ENCODE data around the gene MRPL40.
A peak's percentile ranks its signal among the peaks of the same experiment; 100 is the strongest.

MRPL40 gene

DNA sequence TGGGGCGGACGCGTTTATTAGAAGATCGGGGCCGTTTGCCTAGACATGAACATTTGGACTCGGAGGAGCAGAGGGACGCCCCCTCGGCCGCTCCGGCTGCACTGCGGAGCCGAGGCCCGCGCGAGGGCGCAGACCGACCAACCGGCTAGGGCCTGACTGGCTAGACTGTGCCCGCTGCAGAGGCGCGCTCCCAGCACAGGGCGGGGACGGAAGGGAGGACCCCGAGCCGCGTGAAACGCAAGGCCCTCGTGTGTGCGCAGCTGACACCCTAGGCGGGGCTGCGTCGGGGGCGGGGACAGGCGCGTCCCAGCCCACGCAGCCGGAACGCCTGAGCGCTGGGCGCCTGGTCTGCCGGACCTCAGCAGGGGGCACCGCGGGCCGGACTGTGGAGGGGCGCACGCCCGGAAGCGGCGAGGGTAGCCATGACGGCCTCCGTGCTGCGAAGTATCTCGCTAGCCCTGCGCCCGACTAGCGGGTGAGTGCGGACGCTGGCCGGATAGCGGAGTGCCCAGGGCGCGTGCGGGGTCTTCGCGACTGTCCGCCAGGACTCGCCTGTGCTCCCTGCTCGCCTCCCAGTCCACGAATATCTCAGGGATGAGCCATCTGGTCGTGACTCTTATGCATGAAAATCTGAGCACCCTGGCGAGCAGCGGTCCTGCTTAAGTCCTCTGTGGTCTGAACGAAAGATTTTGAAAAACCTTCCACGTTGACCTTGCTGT, at the start of gene MRPL40:
Gene MRPL40 (plus strand): TSS at position 413 of the 719 bp plus-strand sequence. CDS start 10 bp downstream, at position 423.
- DNase-seq = peak; percentile 88

DNA sequence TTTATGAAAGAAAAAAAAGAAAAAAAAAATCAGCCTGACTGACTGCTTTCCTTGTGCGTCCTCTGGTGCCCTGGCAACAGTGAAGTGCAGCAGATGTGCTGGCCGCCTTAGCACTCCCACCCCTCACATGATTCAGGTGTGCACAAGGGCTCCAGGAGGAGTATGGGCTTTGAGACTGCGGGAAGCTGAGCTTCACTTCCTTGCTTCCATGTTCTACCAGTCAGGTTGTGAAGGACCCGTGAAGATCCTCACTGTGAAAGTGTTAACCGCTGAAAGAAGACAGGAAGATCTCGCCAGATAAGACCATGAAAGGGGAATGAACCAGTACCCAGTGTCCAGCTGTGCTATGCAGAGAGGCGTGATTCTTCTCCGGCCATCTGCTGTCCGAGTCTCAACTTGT, 49.1 kb upstream of the MRPL40 start:
- no peak for DNase-seq

DNA sequence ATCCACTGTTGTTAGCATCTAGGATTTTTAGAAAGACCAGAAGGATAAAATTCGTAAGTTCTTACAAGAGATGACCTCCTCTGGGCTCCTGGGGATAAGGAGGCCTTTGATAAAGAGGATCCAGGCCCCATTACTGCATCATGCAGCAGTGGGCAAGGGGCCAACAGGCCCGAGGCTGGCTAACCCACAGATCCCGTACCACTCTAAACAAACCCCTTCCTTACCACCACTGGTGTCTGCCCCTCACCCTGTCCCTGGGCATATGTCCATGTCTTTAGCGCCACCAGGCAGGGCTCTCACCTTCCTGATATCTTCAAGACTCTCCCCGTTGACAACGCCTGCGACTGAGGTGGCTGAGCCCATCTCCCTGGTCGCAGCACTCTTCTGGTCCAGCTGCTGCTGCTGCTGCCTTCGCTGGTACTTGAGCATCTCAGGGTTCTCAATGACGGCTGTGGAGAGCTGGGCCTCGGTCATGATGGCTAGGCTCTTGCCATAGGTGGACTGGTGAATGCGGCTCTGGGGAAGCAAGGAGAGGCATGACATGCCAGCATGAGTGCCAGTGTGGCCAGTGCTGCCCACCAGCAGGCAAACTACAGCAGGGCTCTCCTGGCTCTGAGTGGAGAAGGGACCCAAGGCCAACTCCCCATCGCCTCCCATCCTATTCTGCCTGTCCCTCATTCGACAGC, 47.0 kb upstream of the MRPL40 start:
- no peak for DNase-seq

DNA sequence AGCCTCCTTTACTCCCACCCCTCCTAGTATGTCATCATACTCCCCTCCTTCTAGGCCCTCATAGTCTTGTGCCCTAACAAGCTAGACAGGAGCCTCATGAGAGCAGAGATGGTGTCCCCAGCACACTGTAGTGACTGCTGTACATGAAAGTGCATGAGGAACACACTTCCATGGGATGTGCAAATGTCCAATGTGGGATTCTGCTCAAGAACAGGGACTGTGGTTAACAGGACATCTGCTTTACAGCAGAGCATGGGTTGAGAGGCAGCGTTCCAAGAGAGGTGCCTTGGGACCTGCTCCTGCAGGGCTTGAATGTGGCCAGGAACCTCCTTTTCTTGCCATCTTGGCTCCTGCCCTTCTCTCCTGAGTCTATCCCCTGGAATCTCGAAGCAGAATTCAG, 46.1 kb upstream of the MRPL40 start:
- DNase-seq = no peak

DNA sequence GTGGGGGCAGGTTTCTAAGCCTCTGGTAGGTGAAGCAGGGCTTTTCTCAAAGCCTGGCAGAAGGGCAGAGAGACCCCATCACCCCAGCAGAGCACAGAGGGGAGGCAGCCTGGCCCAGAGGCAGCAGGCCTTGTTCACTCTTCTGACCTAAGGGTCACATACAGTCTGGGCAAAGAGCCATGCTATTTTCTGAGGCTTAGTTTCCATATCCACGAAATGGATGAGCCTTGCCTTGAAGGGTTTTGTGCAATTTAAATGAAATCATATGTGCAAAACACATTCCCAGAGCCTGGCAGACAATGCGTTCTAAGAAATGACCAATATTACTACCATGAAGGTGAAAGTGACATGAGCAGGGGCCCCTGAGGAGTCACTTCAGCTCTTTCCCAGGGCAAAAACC, 45.3 kb upstream of the MRPL40 start:
- no peak for DNase-seq

DNA sequence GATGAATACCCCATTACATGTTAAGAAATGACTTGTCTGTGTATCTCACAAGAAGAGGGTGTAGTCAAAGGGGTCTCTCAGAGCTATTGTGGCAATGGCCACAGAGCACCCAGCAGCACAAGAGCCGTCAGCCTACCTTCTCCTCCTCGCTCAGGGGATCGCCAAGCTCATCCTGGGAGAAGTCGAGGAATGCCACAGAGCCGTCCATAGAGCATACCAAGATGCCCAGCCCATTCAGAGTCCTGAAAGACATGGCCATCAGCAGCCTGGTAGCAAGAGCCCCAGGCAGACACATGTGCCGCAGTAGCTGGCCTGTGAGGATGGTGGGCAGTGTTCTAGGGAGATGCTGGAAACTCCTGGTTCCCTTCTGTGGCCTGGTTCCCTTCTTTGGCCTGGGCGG, 44.8 kb upstream of the MRPL40 start:
- DNase-seq = no peak

DNA sequence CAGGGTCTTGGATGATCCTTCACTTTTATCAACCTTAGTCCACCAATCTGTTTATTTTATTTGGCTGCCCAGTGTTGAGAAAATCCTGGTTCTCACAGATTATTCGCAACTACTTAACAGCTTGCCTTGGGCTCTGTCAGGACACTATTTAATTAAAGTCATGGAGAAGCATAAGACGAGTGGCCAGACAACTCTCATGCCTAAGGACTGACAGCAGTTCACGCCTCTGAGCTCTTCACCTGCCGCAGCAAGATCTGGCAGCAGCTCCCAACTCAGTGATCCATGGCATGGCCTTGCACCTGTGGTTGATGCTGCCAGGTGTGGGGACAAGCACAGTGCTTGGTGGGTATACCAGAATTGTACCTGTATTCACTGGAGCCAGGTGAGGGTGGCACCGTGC, 38.6 kb upstream of the MRPL40 start:
- DNase-seq = no peak

DNA sequence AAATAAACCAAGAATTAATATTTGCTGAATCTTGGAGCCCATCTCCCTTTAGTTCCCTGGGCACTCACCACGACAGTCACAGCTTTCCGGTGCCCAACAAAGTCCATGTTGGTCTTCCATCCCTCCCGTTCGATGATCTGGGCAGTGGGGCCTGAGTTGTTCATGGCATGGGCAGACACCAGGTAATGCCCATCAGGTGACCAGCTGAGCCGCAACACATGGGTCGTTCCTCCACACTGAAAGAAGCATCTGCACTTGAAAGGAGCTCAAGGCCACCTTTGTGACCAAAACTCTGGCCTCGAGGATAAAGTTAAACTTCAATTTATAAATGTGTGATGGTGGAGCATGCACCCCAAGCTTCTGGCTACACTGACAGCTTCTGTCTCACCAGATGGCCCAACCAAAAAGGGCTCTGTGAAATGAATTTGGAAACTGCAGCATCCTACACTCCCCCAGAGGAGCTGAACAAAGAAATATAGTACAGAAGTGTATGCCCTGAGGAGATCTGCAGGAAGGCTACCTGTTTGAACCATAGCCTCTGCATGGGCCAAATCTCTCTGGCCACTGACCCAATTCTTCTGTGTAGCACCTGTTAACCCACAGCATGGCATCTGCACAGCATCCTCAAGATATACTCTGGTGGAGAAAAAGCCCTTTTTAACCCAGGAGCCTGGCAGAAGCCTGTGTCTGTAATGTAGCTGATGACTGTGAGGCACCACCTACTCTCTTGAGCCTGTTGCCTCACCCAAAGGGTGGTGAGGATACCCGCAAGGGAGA, 37.9 kb upstream of the MRPL40 start:
- no peak for DNase-seq

DNA sequence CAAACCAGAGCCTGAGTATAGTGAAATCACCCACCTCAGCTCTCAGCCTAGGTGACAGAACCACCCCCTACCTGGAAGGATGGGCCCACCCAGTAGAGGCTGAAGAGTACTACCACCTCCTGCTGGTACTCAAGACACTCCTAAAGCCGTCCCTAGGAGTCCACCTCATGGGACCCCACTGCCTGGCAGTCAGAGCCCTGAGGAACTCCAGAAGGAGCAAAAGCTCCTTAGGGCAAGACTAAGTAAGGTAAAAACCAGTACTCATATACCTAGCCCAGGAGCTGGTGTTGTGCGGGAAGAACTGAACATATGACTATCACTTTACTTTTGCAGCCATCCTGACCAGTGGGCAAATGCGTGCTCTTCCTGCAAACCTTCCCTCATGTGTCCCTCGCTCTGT, 37.1 kb upstream of the MRPL40 start:
- no peak for DNase-seq

DNA sequence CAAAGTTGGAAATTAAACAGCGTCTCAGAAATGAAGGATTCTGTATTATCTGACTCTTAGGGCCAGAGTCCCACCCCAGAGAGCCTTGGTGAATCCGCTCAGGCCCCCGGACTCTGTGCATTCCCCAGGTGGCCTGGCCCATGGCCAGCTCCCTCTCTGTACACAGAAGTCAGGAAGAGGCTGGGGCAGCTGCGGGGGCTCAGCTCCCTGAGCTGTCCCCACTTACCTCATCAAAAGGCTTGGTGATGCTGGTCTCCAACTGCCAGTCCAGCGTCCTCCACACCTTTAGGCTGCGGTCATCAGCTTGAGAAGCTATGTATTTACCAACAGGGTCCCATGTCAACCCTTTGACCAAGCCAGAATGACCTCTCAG, 35.8 kb upstream of the MRPL40 start:
- no peak for DNase-seq

DNA sequence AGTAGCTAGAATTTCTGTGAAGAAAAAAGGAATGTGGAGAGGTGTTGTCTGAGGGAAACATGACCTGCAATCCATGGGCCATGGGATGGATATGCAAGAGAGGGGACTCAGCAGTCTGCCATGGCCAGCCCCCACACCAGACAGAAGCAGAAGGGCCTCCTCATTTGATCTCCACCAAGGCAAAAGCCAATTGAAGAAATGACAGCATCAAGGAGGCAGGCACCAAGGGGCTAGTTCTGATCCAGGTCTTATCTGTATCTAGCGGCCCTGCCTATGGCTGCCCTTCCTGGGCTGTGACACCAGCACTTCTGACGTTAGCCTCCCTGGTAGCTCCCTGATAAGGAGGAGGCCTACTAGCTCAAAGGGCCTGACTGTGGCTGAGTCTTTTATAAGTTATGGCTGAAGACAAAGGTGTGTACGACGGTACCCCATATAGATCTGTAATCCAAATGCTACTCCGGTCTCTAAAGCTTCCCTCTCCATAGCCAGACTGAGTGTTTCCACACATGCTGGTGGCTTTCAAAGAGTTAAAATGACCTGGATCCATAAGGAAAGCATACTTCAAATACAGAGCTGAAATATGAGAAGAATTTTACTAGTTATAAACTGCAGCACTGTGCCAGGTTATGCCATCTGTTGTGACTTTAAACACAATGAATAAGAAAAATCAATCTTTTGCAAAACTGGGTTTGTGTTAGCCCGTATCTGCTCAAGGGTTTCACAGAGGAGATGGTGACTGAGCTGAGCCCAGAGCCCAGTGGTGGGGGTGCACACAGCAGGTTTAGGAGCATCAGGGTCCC, 35.2 kb upstream of the MRPL40 start:
- DNase-seq = no peak

DNA sequence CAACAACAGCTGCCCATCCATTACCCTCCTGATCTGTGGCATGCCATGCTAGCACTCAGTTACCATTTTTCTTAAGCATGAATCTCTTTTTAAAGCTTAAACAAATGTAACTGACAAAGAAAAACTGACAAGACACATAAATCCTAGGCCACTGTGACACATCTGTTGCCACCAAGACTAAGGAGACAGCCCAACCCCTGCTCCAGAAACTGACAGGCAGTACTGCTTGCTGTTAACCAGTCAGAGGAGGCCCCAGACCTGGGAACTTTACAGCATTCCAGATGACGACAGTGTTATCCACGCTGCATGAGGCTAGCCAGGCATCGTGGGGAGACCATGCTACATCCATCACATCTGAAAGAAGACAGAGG, 34.6 kb upstream of the MRPL40 start:
- DNase-seq = no peak

DNA sequence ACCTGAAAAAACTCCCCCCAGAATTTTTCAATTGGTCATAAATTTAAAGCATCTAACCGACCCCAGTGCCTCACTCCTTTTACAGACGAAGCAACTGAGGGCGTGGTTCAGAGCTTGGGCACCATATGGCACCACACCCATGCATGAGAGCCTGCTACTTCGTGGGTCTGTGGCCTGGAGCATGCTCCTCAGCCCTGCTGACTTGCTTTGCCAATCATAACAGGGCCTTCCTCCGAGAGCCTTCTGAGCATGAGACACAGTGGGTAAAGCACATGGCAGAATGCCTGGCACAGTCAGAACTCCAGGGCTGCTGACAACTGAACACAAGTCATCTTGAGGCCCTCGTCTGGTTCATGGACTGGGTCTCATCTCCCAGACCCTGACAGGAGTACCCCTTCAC, 34.1 kb upstream of the MRPL40 start:
- DNase-seq = no peak

DNA sequence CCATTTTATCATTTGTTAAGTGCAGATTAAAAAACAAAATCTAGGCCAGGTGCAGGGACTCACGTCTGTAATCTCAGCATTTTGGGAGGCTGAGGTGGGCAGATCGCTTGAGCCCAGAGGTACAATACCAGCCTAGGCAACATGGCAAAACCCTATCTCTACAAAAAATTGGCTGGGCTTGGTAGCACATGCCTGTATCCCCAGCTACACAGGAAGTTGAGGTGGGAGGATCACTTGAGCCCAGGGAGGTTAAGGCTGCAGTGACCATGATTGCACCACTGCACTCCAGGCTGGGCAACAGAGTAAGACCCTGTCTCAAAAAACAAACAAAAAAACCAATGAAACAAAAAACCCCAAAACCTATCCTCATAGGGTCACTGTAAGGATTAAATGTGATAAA, 33.7 kb upstream of the MRPL40 start:
- no peak for DNase-seq

DNA sequence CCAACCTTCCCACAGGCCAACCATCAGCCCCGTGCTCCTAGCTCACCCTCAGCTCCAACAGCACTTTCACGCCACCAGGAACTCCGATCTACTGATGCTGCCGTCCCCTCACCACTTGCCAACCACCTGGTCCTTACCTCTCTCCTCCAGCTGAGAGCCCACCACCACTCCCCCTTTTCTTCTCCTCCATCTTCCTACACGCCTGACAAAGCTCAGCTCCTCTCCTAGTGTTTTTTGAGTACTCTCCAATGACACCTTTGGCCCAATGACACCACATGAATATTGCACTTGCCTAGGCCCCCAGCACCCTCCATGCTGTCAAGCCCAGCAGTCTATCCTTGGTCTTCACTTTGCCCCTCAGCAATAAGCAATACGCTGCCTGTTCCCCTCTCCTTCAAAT, 31.5 kb upstream of the MRPL40 start:
- DNase-seq = no peak

DNA sequence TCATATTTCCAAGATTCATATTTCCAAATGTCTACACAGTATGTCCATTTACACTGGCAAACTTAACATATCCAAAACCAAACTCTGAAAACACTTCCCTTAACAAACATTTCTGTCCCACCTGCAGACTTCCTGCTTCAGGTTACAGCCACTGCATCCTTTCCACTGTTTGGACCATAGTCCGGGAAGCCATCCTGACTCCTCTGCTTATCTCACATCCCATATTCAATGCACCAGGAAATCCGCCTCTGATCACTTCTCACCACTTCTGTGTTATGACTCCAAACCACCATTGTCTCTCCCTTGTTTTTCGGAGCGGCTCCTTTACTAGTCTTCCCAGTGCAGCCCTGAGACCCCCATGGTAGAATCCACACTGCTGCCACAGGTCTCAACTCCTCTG, 30.9 kb upstream of the MRPL40 start:
- no peak for DNase-seq

DNA sequence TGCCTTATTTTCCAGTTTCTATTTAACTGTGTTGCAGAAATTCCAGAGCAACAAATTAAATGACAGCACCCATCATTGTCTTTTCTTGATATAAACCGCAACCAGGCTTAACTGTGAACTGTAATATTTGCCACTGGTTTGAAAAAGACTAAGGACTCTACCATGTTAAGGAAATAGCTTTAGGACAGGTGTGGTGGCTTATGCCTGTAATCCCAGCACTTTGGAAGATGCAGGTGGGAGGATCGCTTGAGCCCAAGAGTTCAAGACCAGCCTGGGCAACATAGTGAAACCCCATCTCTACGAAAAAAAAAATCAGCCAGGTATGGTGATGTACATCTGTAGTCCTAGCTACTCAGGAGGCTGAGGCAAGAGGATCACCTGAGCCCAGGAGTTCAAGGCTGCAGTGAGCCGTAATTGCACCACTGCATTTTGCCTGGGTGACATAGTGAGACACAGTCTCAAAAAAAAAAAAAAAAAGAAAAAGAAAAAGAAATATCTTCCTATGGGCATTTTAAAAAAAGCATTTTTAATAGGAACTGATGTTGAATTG, 29.6 kb upstream of the MRPL40 start:
- no peak for DNase-seq

DNA sequence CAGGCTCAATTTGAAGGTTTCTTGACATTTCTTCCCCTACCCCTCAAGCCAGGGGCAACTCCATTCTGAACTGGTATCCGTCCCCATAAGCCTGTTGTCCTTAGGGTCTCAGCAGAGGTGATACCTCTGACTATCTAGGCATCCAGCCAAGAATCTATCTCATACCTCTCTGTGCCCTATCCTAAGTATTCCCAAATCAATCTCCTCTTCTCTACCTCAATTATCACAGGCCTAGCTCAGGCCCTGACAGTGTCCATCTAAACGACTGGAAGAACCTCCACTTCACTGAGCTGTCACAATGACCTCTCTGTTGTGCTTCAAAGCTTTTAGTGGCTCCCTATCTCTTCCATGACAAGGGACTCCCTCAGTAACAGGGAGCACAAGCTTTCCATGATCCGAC, 27.7 kb upstream of the MRPL40 start:
- no peak for DNase-seq

DNA sequence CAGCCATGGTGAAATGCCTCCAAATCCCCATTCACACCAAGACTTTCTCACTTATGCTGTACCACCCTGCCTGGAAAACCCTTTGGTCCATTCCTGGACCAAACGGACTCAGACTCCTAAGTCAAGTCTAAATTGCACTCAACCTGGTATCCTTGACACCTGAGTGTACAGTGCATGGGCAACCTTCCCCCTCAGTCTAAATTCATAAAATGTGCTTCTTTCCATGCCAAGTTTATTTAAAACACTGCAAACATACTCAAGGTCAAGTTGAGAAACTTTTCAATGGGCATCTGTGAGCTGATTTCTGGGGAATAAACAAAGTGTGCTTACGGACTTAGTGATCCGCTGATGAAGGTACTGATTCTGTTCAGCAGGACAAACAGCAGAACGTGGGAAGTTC, 27.2 kb upstream of the MRPL40 start:
- no peak for DNase-seq

DNA sequence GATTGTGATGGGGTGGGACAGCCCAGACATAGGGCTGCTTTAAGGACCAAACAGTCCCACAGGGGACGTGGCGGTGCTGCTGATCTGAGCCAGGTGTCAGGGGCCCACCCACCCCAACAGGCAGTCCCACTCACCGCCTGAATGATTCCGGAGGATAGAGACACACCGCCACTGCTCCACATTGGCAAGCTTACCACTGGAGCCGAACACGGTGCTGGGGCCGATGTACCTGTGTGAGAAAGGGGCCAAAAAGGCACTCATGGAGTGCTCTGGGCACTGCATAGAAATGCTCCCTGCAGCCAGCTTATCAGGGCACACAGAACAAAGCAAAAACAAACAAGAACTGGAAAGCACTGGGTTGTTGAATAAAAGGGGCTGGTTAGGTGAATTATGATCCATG, 26.7 kb upstream of the MRPL40 start:
- DNase-seq = no peak

DNA sequence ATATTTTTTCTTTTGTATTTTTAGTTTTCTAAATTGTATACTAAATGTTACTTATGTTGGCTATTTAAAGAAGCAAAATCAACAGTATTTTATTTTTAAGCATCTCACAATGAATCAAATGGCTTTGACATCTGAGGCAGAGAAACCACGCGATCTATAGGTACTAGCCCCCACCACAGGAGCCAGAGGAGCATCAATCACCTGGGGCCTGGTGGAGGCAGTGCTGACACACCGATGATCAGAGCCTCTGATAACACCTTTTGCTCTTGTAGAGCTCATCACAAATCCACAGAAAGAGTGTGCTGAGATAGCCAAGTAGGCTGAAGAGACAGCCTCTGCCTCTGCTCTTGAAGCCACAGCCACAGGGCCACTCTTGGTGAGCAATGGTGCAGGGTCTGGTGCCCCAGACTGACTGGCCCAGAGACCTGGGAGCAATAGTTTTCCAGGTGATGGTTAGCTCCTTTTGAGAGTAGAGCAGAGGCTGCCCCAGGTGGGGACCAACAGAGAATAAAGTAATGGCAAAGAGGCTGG, 26.0 kb upstream of the MRPL40 start:
- DNase-seq = no peak

DNA sequence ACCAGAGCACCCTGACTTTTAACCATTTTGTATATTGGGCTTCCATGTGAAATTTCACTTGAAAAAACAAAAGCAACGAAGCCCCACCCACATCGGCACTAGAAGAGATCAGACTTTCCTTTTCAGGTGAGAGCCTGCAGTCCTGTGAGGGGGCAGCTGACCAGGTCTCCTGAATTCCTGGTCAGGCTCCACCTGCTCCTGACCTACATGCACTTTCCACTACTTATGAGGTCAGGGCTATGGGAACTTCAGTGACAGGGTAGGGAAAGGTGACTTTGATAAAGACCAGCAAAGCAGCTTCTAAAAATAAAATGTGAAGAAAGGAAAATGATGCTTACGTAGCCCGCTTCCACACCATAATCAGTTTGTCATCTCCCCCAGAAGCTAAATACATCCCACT, 25.5 kb upstream of the MRPL40 start:
- DNase-seq = no peak

All from activated T-cell treated with anti-CD3 and anti-CD28 coated beads, Interleukin-2, amount 50 U/mL, for 1 hour (primary cell).